Measurements from ENCODE around the gene CHCHD6.

DNA sequence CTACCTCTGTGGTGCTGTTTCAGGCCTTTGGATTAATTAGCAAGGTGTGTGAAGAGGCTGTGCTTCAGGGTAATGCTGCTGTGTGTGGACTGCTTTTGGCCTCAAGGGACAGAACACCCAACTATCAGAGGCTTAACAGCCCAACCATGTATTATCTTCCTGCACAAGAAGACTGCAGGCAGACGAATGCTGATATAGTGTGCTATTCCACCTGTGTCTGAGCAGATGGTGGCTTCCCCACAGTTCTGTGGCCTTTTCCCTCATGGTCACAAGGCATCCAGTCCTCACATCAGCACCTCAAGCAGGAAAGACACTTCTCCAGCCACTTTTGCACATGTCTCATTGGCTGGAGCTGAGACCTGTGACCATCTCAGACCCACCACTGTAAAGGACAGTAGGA, 76.6 kb downstream of the CHCHD6 start:
- TF ChIP-seq CTCF (IDR thresholded peaks at IDR 0.05) (no peak), POLR2A (IDR thresholded peaks at IDR 0.05) (no peak)
